Thoracic aorta (tissue), 2 donors: ENCODE measurements around the gene CMTM5. TPM values are rescaled to one million over a fixed set of nuclear protein-coding genes. Genes with fewer than 3 reads are reported as not detected.
"Not testable (repeated sequence)": the region's sequence is repeated elsewhere in the genome, so short reads cannot be mapped to it uniquely, and the experiment has no call there.

Experiments used
- ATAC-seq: fragments of 150-250 bp; one replicate; pipeline ENCODE4 v1.8.0; 2017; ENCODE audit warnings: low read depth; ENCODE audit not compliant: insufficient number of reproducible peaks, low FRiP score
- DNase-seq: peaks from one replicate; pipeline ENCODE4 v3.0.0-alpha.2; 2020; ENCODE audit warnings: low spot score
- H3K27ac ChIP-seq, 2 donors: fragments of 200-600 bp; sonication (generic); 1 replicate in 1 of 2; 2 replicates in 1 of 2; pipeline ENCODE4 v1.5.1; 2016; ENCODE audit warnings: mild to moderate bottlenecking in 2 of 2, moderate library complexity in 2 of 2
- H3K27me3 ChIP-seq: fragments of 200-600 bp; sonication (generic); replicated peaks from 2 replicates; pipeline ENCODE4 v1.6.0; 2016; ENCODE audit warnings: mild to moderate bottlenecking; ENCODE audit not compliant: insufficient read depth
- H3K36me3 ChIP-seq: fragments of 200-600 bp; sonication (generic); one replicate; pipeline ENCODE4 v1.5.1; 2016
- H3K4me1 ChIP-seq, 2 donors: fragments of 200-600 bp; sonication (generic); 1 replicate in 1 of 2; 2 replicates in 1 of 2; pipeline versions ENCODE4 v1.5.1 to v1.6.0; 2016; ENCODE audit warnings: low read depth in 2 of 2, mild to moderate bottlenecking in 1 of 2; ENCODE audit not compliant: control insufficient read depth in 1 of 2
- H3K4me3 ChIP-seq: fragments of 200-600 bp; sonication (generic); 2 replicates; pipeline ENCODE4 v1.5.1; 2016; ENCODE audit warnings: mild to moderate bottlenecking
- H3K9me3 ChIP-seq: fragments of 200-600 bp; sonication (generic); 2 replicates; pipeline ENCODE4 v1.5.1; 2016
- CTCF ChIP-seq: fragments of 200-600 bp; sonication (generic); IDR thresholded peaks from one replicate; pipeline ENCODE4 v1.5.1; 2019; ENCODE audit warnings: antibody characterized with exemption
- total RNA-seq, 2 donors: library from RNA; depleted of rRNA; stranded (reverse); fragments of >200 nt; gene quantifications; one replicate each; pipeline versions ENCODE4 v1.1.0 to v1.2.3, GENCODE V29; 2016

CMTM5 gene
- total RNA-seq, 2 donors from 2014 or later = 2.6 TPM; not detected in 1

GRCh38 chr14:23423657-23424056, 46.8 kb downstream of the CMTM5 start:
- ATAC-seq = no peak
- no peak for DNase-seq
- no peaks in the 10 kb centered on the region for H3K36me3 ChIP-seq
- no peaks in the 10 kb centered on the region for H3K9me3 ChIP-seq
- no peak overlapping the region for H3K4me3 ChIP-seq
- H3K27me3 ChIP-seq = no peaks in the 10 kb centered on the region
- no peak for TF ChIP-seq CTCF
- H3K4me1 ChIP-seq = no peaks in the 10 kb centered on the region
- no peak overlapping the region for H3K27ac ChIP-seq

GRCh38 chr14:23425169-23425568, 48.3 kb downstream of the CMTM5 start:
- DNase-seq = no peak
- TF ChIP-seq CTCF = no peak
- H3K9me3 ChIP-seq = no peaks in the 10 kb centered on the region
- H3K4me3 ChIP-seq = no peak overlapping the region
- H3K27ac ChIP-seq = no peak overlapping the region
- H3K27me3 ChIP-seq = no peaks in the 10 kb centered on the region
- H3K36me3 ChIP-seq = no peaks in the 10 kb centered on the region
- no peaks in the 10 kb centered on the region for H3K4me1 ChIP-seq
- ATAC-seq = no peak

- not testable (repeated sequence) for H3K4me1 ChIP-seq, DNase-seq, H3K27me3 ChIP-seq, H3K27ac ChIP-seq, H3K4me3 ChIP-seq, H3K9me3 ChIP-seq, ATAC-seq, H3K36me3 ChIP-seq
These were observed 49.0 kb downstream of the CMTM5 start for GRCh38 chr14:23425798-23426197.

GRCh38 chr14:23428686-23429495, 52.0 kb downstream of the CMTM5 start:
- no peak for ATAC-seq
- Histone ChIP-seq H3K9me3 (no peaks in the 10 kb centered on the region), H3K36me3 (no peaks in the 10 kb centered on the region), H3K27ac (no peak overlapping the region), H3K27me3 (no peaks in the 10 kb centered on the region), H3K4me3 (no peak overlapping the region), H3K4me1 (no peaks in the 10 kb centered on the region)
- TF ChIP-seq CTCF = no peak
- DNase-seq = no peak

Other genes starting within 250 kb of the CMTM5 start
- gene SLC7A8, start 193.4 kb upstream of the CMTM5 start, total RNA-seq = 10 to 100 TPM; 18.4 to 28.0 TPM
- not detected for gene RNF212B, start 139.1 kb upstream of the CMTM5 start, total RNA-seq
- gene HOMEZ, start 90.9 kb upstream of the CMTM5 start, total RNA-seq = 1 to 10 TPM; 4.6 to 6.2 TPM
- gene PPP1R3E, start 74.2 kb upstream of the CMTM5 start, total RNA-seq = 1 to 10 TPM; 8.7 TPM
- 10 to 100 TPM; 50.6 to 74.4 TPM for gene BCL2L2, start 70.2 kb upstream of the CMTM5 start, total RNA-seq
- 10 to 100 TPM; 44.8 to 54.9 TPM for gene PABPN1, start 55.6 kb upstream of the CMTM5 start, total RNA-seq
- gene SLC22A17, start 24.2 kb upstream of the CMTM5 start, total RNA-seq = 10 to 100 TPM; 55.1 to 72.3 TPM
- gene EFS, start 11.9 kb upstream of the CMTM5 start, total RNA-seq = 10 to 100 TPM; 23.3 to 38.2 TPM
- gene IL25, start 4.2 kb upstream of the CMTM5 start, total RNA-seq = not detected
- gene MYH6, start 31.2 kb downstream of the CMTM5 start, total RNA-seq = not detected
- gene MYH7, start 58.6 kb downstream of the CMTM5 start, total RNA-seq = under 1 TPM in 1 of 2 donors, not detected in 1; 0.81 TPM
- 10 to 100 TPM; 29.1 to 46.3 TPM for gene NGDN, start 92.7 kb downstream of the CMTM5 start, total RNA-seq
- gene ZFHX2, start 174.7 kb downstream of the CMTM5 start, total RNA-seq = 1 to 10 TPM in 1 of 2 donors, under 1 TPM in 1; 0.49 to 1.5 TPM
- 10 to 100 TPM; 17.8 to 30.9 TPM for gene THTPA, start 179.2 kb downstream of the CMTM5 start, total RNA-seq
- gene AP1G2, start 190.7 kb downstream of the CMTM5 start, total RNA-seq = 10 to 100 TPM; 36.4 to 61.7 TPM
- 1 to 10 TPM in 1 of 2 donors, not detected in 1; 1.3 TPM for gene JPH4, start 201.7 kb downstream of the CMTM5 start, total RNA-seq